D721Med (cell line): ENCODE results near the gene TUBGCP5.

ENCODE experiments used
- DNase-seq: peaks from one replicate; pipeline ENCODE4 v3.0.0; 2011; ENCODE audit warnings: low spot score; ENCODE audit not compliant: insufficient read length
- FAIRE-seq: peaks from 2 replicates; lab custom pipeline; 2011; peaks lifted over from hg19 to GRCh38; lab: Jason Lieb, UNC
- TF ChIP-seq, protein P1 (sequence below): IDR thresholded peaks from 2 replicates; pipeline ENCODE4 v1.5.1; 2012; ENCODE audit warnings: mild to moderate bottlenecking, control low read depth; ENCODE audit not compliant: insufficient read depth; ENCODE audit errors: missing control alignments

TUBGCP5 gene

DNA sequence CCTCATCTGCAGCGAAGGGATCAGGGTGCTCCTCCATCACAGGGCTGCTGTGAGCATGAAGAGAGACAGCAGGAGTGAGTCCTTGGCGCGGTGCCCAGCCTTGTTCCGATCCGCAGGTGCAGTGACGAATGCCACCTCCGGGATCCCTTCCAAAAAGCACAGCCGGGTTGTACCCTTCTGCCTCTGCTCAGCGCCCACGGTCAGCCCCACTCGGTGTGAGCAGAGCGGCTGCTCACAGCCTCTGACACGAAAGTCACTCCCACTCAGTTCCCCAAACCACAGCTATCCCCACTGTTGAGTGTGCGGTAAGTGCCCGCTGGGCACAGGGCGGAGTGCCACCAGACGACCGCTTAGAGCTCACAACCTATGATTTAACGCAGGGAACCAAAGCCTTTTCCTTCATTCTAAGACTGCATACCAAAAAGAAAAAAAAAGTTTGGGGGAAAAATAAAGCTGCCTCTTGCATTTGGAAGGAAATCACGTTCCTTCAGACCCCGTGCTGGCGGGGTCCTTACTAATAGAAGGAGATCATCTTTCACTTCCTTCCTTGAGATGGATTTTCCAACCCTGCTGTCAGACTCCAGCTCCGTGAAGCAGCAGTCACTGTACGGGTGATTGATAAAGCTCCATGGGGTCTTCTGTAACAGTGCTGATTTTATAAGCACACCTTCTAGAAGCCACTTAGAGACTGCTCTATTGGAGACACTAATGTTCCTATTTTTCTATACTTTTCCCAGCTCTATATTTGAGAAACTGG lies 34.7 kb upstream of the TUBGCP5 start:
- DNase-seq (no peak), FAIRE-seq (no peak)
- TF ChIP-seq, protein P1, sequence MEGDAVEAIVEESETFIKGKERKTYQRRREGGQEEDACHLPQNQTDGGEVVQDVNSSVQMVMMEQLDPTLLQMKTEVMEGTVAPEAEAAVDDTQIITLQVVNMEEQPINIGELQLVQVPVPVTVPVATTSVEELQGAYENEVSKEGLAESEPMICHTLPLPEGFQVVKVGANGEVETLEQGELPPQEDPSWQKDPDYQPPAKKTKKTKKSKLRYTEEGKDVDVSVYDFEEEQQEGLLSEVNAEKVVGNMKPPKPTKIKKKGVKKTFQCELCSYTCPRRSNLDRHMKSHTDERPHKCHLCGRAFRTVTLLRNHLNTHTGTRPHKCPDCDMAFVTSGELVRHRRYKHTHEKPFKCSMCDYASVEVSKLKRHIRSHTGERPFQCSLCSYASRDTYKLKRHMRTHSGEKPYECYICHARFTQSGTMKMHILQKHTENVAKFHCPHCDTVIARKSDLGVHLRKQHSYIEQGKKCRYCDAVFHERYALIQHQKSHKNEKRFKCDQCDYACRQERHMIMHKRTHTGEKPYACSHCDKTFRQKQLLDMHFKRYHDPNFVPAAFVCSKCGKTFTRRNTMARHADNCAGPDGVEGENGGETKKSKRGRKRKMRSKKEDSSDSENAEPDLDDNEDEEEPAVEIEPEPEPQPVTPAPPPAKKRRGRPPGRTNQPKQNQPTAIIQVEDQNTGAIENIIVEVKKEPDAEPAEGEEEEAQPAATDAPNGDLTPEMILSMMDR = no peak

DNA sequence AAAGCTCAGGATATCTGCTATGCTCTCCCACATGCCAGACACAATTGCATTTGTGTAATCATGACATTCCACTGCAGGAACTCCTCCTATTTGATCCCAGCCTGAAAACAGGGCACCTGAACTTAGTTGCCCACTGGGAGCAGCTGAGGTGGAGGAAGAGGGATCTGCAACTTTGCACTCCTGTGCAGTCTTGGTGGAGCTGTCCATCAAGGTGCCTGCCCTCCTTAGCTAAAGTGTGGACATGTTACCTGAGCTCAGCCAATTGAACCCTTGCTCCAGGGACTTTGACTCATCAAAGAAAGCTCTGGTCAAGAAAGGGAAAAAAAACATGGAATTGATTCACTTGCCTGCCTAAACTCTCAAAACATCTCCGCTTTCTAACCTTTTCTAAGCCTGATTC lies 33.3 kb upstream of the TUBGCP5 start:
- TF ChIP-seq, protein P1 = no peak
- no peak for DNase-seq
- no peak for FAIRE-seq

DNA sequence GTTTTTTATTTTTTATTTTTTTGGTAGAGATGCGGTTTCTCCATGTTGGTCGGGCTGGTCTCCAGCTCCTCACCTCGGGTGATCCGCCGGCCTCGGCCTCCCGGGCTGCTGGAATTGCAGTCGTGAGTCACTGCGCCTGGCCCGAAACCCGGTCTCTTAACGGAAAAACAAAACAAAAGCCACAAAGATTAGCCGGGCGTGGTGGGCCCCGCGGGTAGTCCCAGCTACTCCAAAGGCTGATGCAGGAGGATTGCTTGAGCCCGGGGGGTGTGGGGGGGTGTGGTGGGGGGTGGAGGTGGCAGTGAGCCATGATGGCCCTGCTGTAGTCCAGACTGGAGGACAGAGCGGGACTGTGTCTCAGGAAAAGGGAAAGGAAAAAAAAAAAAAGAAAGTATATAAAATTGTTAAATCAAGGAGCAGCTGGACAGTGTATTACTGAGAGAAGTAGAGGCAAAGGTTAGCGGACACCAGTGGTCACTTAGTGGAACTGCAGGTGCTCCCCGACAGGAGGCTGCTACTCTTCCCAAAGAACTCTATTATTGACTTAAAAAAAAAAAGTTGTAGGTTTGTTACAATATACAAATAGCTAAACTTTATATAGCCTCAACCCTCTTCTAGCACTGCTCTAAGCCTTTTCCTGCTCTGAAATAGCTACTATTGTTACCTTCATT lies 30.3 kb upstream of the TUBGCP5 start:
- no peak for DNase-seq
- no peak for FAIRE-seq
- TF ChIP-seq, protein P1 = no peak

DNA sequence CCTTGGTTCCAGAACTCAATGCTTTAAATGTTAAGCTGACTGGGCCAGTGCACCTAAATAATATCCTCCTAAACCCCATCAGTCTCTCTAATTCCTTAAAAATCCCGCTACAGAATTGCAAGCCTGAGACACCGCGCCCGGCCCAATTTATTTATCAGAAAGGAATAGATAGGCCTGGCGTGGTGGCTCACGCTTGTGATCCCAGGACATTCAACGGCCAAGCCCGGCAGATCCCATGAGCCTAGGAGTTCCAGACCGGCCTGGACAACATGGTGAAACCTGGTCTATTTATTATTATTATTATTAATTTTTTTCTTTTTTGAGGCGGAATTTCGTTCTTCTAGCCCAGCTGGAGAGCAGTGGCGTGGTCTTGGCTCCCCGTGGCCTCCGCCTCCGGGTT lies 28.0 kb upstream of the TUBGCP5 start:
- TF ChIP-seq, protein P1 = no peak
- no peak for DNase-seq
- FAIRE-seq = no peak

DNA sequence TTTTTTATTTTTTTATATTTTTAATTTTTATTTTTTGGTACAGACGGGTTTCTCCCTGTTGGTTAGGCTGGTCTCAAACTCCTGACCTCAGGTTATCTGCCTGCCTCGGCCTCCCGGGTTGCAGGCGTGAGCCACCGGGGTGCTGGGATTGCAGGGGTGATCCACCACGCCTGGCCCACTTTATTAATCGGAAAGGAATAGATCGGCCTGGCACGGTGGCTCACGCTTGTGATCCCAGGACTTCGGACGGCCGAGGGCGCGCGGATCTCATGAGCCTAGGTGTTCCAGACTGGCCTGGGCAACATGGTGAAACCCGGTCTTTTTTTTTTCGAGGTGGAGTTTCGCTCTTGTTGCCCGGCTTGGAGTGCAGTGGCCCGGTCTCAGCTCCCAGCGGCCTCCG lies 26.5 kb upstream of the TUBGCP5 start:
- TF ChIP-seq, protein P1 = no peak
- DNase-seq (no peak), FAIRE-seq (no peak)

DNA sequence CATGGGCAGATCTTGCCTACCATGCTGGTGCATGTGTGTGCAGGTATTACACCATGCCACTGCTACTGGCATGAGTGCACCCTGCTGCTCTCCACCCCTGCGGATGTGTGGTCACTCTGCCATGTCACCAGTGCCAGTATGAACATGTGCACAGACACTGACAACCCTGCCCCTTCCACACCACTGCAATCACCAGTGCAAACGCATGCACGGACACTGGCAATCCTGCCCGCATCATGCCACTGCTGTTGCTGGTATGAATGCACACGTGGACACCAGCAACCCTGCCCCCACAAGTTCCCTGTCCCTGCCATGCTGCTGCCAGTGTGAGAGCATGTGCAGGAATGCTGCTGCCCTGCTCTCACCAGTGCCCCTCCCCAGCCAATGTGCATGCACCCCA lies 24.8 kb upstream of the TUBGCP5 start:
- DNase-seq = no peak
- no peak for FAIRE-seq
- TF ChIP-seq, protein P1 = no peak

DNA sequence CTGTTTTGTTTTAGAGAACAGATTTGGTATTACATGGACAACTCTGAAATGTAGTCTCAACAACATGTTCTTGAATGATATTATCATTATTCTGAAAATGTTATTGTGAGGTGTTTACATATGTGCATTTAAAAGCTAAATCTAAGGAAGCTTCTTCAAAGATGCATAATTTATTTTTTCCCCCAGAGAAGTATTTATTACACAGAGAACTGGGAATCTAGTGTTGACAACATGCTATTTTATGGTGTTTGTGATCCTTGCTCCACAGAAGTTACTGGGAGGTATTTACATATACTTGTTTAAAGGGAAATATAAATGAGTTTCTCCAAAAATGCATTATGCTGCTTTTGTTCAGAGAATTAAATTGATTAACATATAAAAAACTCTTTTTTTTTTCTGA lies 18.3 kb upstream of the TUBGCP5 start:
- FAIRE-seq (no peak), DNase-seq (no peak)
- TF ChIP-seq, protein P1 = no peak
